Stimulated activated CD4-positive, alpha-beta T cell treated with anti-CD3 and anti-CD28 coated beads, Interleukin-15, amount 100 ng/mL, for 1 hour (primary cell): Measurements from ENCODE around the gene KAT2A.
A peak's percentile ranks its signal among the peaks of the same experiment; 100 is the strongest.

ENCODE experiments used
- DNase-seq, 2 donors: peaks; one replicate each; pipeline ENCODE4 v3.0.0-alpha.2; 2020; ENCODE audit warnings: low read depth in 1 of 2, low spot score in 1 of 2

KAT2A gene

GRCh38 chr17:42114118-42114517 is 7.0 kb downstream of the KAT2A start:
- no peak for DNase-seq

- DNase-seq: no peak
Observed at GRCh38 chr17:42113293-42114069, 7.7 kb downstream of the KAT2A start.

GRCh38 chr17:42112552-42113176 is 8.5 kb downstream of the KAT2A start, which contains the start of gene DHX58:
TSS of gene DHX58 (minus strand) at chr17:42112714. CDS start at chr17:42111892, 822 bp downstream.
- peak; percentile 54 to 55 for DNase-seq

GRCh38 chr17:42111871-42112551 is 9.2 kb downstream of the KAT2A start:
- peak in 1 of 2 donors; percentile 15 for DNase-seq

GRCh38 chr17:42111265-42111636 is 9.9 kb downstream of the KAT2A start:
- no peak for DNase-seq

GRCh38 chr17:42110301-42111264 is 10.6 kb downstream of the KAT2A start:
- DNase-seq: no peak

- DNase-seq: no peak
Observed at GRCh38 chr17:42109086-42109485, 12.1 kb downstream of the KAT2A start.

- DNase-seq: peak; percentile 86 to 87
Observed at GRCh38 chr17:42107597-42108576, 13.3 kb downstream of the KAT2A start.

GRCh38 chr17:42107124-42107523 is 14.0 kb downstream of the KAT2A start:
- no peak for DNase-seq

GRCh38 chr17:42106009-42106408 is 15.2 kb downstream of the KAT2A start:
- DNase-seq: no peak

- DNase-seq: no peak
Observed at GRCh38 chr17:42104264-42104663, 16.9 kb downstream of the KAT2A start.

- no peak for DNase-seq
Observed at GRCh38 chr17:42103221-42103954, 17.8 kb downstream of the KAT2A start.

GRCh38 chr17:42101513-42102292 is 19.5 kb downstream of the KAT2A start:
- peak in 1 of 2 donors; percentile 43 for DNase-seq

- DNase-seq: no peak
Observed at GRCh38 chr17:42098730-42099399, 22.3 kb downstream of the KAT2A start.

- DNase-seq: peak in 1 of 2 donors; percentile 50
Observed at GRCh38 chr17:42097691-42098631, 23.2 kb downstream of the KAT2A start, which contains the start of gene ZNF385C. TSS of gene ZNF385C (minus strand) at chr17:42098473. CDS start at chr17:42063056, 35,417 bp downstream.

GRCh38 chr17:42096360-42097111 is 24.6 kb downstream of the KAT2A start:
- no peak for DNase-seq
